Astrocyte (in vitro differentiated cells and primary cell): Measurements from ENCODE around the gene SCRN2. TPM values are rescaled to one million over a fixed set of nuclear protein-coding genes. Genes with fewer than 3 reads are reported as not detected.

Source experiments
- DNase-seq: peaks from one replicate; pipeline ENCODE4 v3.0.0-alpha.2; 2010; ENCODE audit warnings: low read depth
- FAIRE-seq: peaks from 2 replicates; lab custom pipeline; 2011; peaks lifted over from hg19 to GRCh38; lab: Jason Lieb, UNC
- H2AFZ ChIP-seq: 2 replicates; pipeline ENCODE4 v1.6.0; 2012; ENCODE audit warnings: low read depth, low read length, inconsistent platforms
- H3K27ac ChIP-seq: 2 replicates; pipeline ENCODE4 v1.5.1; 2011; ENCODE audit warnings: low read depth, low read length, inconsistent platforms
- H3K27me3 ChIP-seq: 2 replicates; pipeline ENCODE4 v1.6.0; 2011; ENCODE audit warnings: low read length, inconsistent platforms; ENCODE audit not compliant: insufficient read depth
- H3K36me3 ChIP-seq: 2 replicates; pipeline ENCODE4 v1.5.1; 2011; ENCODE audit warnings: low read length, inconsistent platforms; ENCODE audit not compliant: insufficient read depth
- H3K4me1 ChIP-seq: 2 replicates; pipeline ENCODE4 v1.5.1; 2011; ENCODE audit warnings: low read length, inconsistent platforms; ENCODE audit not compliant: insufficient read depth
- H3K4me2 ChIP-seq: 2 replicates; pipeline ENCODE4 v1.6.0; 2012; ENCODE audit warnings: low read length, inconsistent platforms
- H3K4me3 ChIP-seq: 2 replicates; pipeline ENCODE4 v1.5.1; 2011; ENCODE audit warnings: low read depth, mild to moderate bottlenecking, low read length, inconsistent platforms; ENCODE audit not compliant: insufficient read depth
- H3K79me2 ChIP-seq: 2 replicates; pipeline ENCODE4 v1.6.0; 2012; ENCODE audit warnings: mild to moderate bottlenecking, low read length, inconsistent platforms; ENCODE audit not compliant: insufficient read depth
- H3K9ac ChIP-seq: 2 replicates; pipeline ENCODE4 v1.6.0; 2012; ENCODE audit warnings: mild to moderate bottlenecking, low read length, inconsistent platforms
- H3K9me3 ChIP-seq: 2 replicates; pipeline ENCODE4 v1.5.1; 2012; ENCODE audit warnings: low read depth, mild to moderate bottlenecking, low read length, inconsistent platforms; ENCODE audit not compliant: insufficient read depth
- H4K20me1 ChIP-seq: 2 replicates; pipeline ENCODE4 v1.6.0; 2012; ENCODE audit warnings: low read length, inconsistent platforms; ENCODE audit not compliant: insufficient read depth
- H3K27ac Mint-ChIP-seq: one replicate; pipeline ENCODE4 v1.8.0; 2021; ENCODE audit warnings: mild to moderate bottlenecking, mixed read lengths; ENCODE audit not compliant: unreplicated experiment
- H3K27me3 Mint-ChIP-seq: one replicate; pipeline ENCODE4 v1.8.0; 2021; ENCODE audit warnings: low read depth, mixed read lengths; ENCODE audit not compliant: unreplicated experiment
- H3K36me3 Mint-ChIP-seq: one replicate; pipeline ENCODE4 v1.8.0; 2021; ENCODE audit warnings: low read depth, mixed read lengths; ENCODE audit not compliant: unreplicated experiment
- H3K4me1 Mint-ChIP-seq: one replicate; pipeline ENCODE4 v1.8.0; 2021; ENCODE audit warnings: low read depth, mixed read lengths; ENCODE audit not compliant: unreplicated experiment
- H3K4me3 Mint-ChIP-seq: one replicate; pipeline ENCODE4 v1.8.0; 2021; ENCODE audit warnings: mild to moderate bottlenecking, moderate library complexity, mixed read lengths; ENCODE audit not compliant: unreplicated experiment
- H3K9me3 Mint-ChIP-seq: one replicate; pipeline ENCODE4 v1.8.0; 2021; ENCODE audit warnings: mild to moderate bottlenecking, mixed read lengths; ENCODE audit not compliant: unreplicated experiment
- CTCF ChIP-seq: IDR thresholded peaks from 2 replicates; pipeline ENCODE4 v1.5.1; 2011; ENCODE audit warnings: low read depth, mild to moderate bottlenecking, inconsistent platforms, low read length, moderate library complexity; ENCODE audit not compliant: insufficient read depth
- EZH2 ChIP-seq: IDR thresholded peaks from 2 replicates; pipeline ENCODE4 v1.6.1; 2012; ENCODE audit warnings: mild to moderate bottlenecking, low read length, inconsistent platforms; ENCODE audit not compliant: insufficient read depth
- total RNA-seq: library from RNA; stranded (reverse); gene quantifications from 2 replicates; pipeline ENCODE4 v1.2.1, GENCODE V29; 2021

Gene SCRN2
- total RNA-seq, 1 donor from 2014 or later = 17.5 TPM

- H3K9me3 Mint-ChIP-seq = no peaks in the 10 kb centered on the region
- Histone ChIP-seq H3K9ac (peak overlapping the region; percentile 44), H2AFZ (no peak overlapping the region), H3K27ac (peak overlapping the region; percentile 63), H3K27me3 (no peaks in the 10 kb centered on the region), H3K4me3 (no peak overlapping the region), H3K36me3 (peaks cover 5% of the 10 kb centered on the region), H4K20me1 (peaks cover 59% of the 10 kb centered on the region), H3K4me2 (peak overlapping the region; percentile 27), H3K9me3 (no peaks in the 10 kb centered on the region), H3K4me1 (peaks cover 12% of the 10 kb centered on the region), H3K79me2 (no peaks in the 10 kb centered on the region)
- H3K27me3 Mint-ChIP-seq = no peaks in the 10 kb centered on the region
- peak overlapping the region; percentile 89 for H3K27ac Mint-ChIP-seq
- FAIRE-seq (no peak), DNase-seq (no peak)
- no peak for TF ChIP-seq EZH2
- TF ChIP-seq CTCF = no peak
- peak overlapping the region; percentile 47 for H3K4me3 Mint-ChIP-seq
- peaks cover 33% of the 10 kb centered on the region for H3K36me3 Mint-ChIP-seq
- H3K4me1 Mint-ChIP-seq = peaks cover 29% of the 10 kb centered on the region
These were observed 30.0 kb downstream of the SCRN2 start for GRCh38 chr17:47810901-47811635.

- peak overlapping the region; percentile 89 for H3K27ac Mint-ChIP-seq
- no peaks in the 10 kb centered on the region for H3K27me3 Mint-ChIP-seq
- Histone ChIP-seq H2AFZ (no peak overlapping the region), H3K4me3 (no peak overlapping the region), H3K9me3 (no peaks in the 10 kb centered on the region), H3K4me1 (peaks cover 12% of the 10 kb centered on the region), H3K27ac (peak overlapping the region; percentile 63), H3K9ac (peak overlapping the region; percentile 44), H3K36me3 (peaks cover 5% of the 10 kb centered on the region), H4K20me1 (peaks cover 61% of the 10 kb centered on the region), H3K79me2 (no peaks in the 10 kb centered on the region), H3K27me3 (no peaks in the 10 kb centered on the region), H3K4me2 (peak overlapping the region; percentile 27)
- FAIRE-seq (peak; percentile 83), DNase-seq (peak; percentile 90)
- peak overlapping the region; percentile 31 for H3K4me3 Mint-ChIP-seq
- peaks cover 32% of the 10 kb centered on the region for H3K36me3 Mint-ChIP-seq
- peaks cover 29% of the 10 kb centered on the region for H3K4me1 Mint-ChIP-seq
- no peak for TF ChIP-seq EZH2
- TF ChIP-seq CTCF = no peak
- H3K9me3 Mint-ChIP-seq = no peaks in the 10 kb centered on the region
These were observed 30.8 kb downstream of the SCRN2 start for GRCh38 chr17:47810200-47810821.
